ENCODE data around the gene INPP5A.

Gene INPP5A

GRCh38 chr10:132660385-132660784 is 122.8 kb downstream of the INPP5A start:
- DNase-seq (ENCODE audit: low read depth in 1 of 2, low spot score in 1 of 2): no peak
- H3K27ac ChIP-seq (replicated peaks): no peak overlapping the region
- no peaks in the 10 kb centered on the region for H3K27me3 ChIP-seq (ENCODE audit: insufficient read depth, poor library complexity, severe bottlenecking)
- H3K4me3 ChIP-seq (replicated peaks; ENCODE audit: insufficient read depth, low read length): no peak overlapping the region
- TF ChIP-seq GABPA (IDR thresholded peaks at IDR 0.05; ENCODE audit: low read depth) (no peak), SPI1 (IDR thresholded peaks at IDR 0.05; ENCODE audit: borderline replicate concordance, low read depth) (no peak), REST (IDR thresholded peaks at IDR 0.05; ENCODE audit: insufficient replicate concordance, low read depth) (no peak)

GRCh38 chr10:132662186-132662920 is 124.8 kb downstream of the INPP5A start:
- DNase-seq (ENCODE audit: low read depth in 1 of 2, low spot score in 1 of 2): no peak
- H3K27ac ChIP-seq (replicated peaks): no peak overlapping the region
- H3K4me3 ChIP-seq (replicated peaks; ENCODE audit: insufficient read depth, low read length): no peak overlapping the region
- no peak for TF ChIP-seq GABPA (IDR thresholded peaks at IDR 0.05; ENCODE audit: low read depth)
- no peak for TF ChIP-seq SPI1 (IDR thresholded peaks at IDR 0.05; ENCODE audit: borderline replicate concordance, low read depth)
- H3K27me3 ChIP-seq (ENCODE audit: insufficient read depth, poor library complexity, severe bottlenecking): no peaks in the 10 kb centered on the region

- Histone ChIP-seq H3K4me3 (replicated peaks; ENCODE audit: insufficient read depth, low read length) (no peak overlapping the region), H3K27ac (replicated peaks) (no peak overlapping the region), H3K27me3 (ENCODE audit: insufficient read depth, poor library complexity, severe bottlenecking) (no peaks in the 10 kb centered on the region)
- TF ChIP-seq CTCF (IDR thresholded peaks at IDR 0.05; ENCODE audit: insufficient read depth, low read length): no peak
- no peak for TF ChIP-seq SPI1 (IDR thresholded peaks at IDR 0.05; ENCODE audit: borderline replicate concordance, low read depth)
- no peak for TF ChIP-seq GABPA (IDR thresholded peaks at IDR 0.05; ENCODE audit: low read depth)
- TF ChIP-seq REST (IDR thresholded peaks at IDR 0.05; ENCODE audit: insufficient replicate concordance, low read depth): no peak
- no peak; the same call in 1 of the 2 replicates for TF ChIP-seq POLR2AphosphoS5 (IDR thresholded peaks at IDR 0.05; ENCODE audit: low read depth)
- DNase-seq (ENCODE audit: low read depth in 1 of 2, low spot score in 1 of 2): no peak
Measured at GRCh38 chr10:132663666-132664365, 126.2 kb downstream of the INPP5A start.

GRCh38 chr10:132664407-132664806 is 126.8 kb downstream of the INPP5A start:
- H3K4me3 ChIP-seq (replicated peaks; ENCODE audit: insufficient read depth, low read length): no peak overlapping the region
- no peak for DNase-seq (ENCODE audit: low read depth in 1 of 2, low spot score in 1 of 2)
- H3K27me3 ChIP-seq (ENCODE audit: insufficient read depth, poor library complexity, severe bottlenecking): no peaks in the 10 kb centered on the region
- no peak for TF ChIP-seq CTCF (IDR thresholded peaks at IDR 0.05; ENCODE audit: insufficient read depth, low read length)
- TF ChIP-seq REST (IDR thresholded peaks at IDR 0.05; ENCODE audit: insufficient replicate concordance, low read depth): no peak
- no peak for TF ChIP-seq POLR2AphosphoS5 (IDR thresholded peaks at IDR 0.05; ENCODE audit: low read depth)
- no peak for TF ChIP-seq GABPA (IDR thresholded peaks at IDR 0.05; ENCODE audit: low read depth)
- no peak for TF ChIP-seq SPI1 (IDR thresholded peaks at IDR 0.05; ENCODE audit: borderline replicate concordance, low read depth)
- no peak overlapping the region for H3K27ac ChIP-seq (replicated peaks)
